Measurements from ENCODE around the gene RECQL5.
"Not testable (repeated sequence)": the region's sequence is repeated elsewhere in the genome, so short reads cannot be mapped to it uniquely, and the experiment has no call there.

RECQL5 gene

GRCh38 chr17:75604034-75604695 is 62.8 kb downstream of the RECQL5 start:
- H3K36me3 ChIP-seq (ENCODE audit: control insufficient read depth, insufficient read depth, low read length), result no peaks in the 10 kb centered on the region
- no peaks in the 10 kb centered on the region for H3K9me3 ChIP-seq (ENCODE audit: control insufficient read depth, low read length)
- 87 to 91% methylated on average over 7 to 8 of the region's 12 CpGs for WGBS, 2 experiments (ENCODE audit: insufficient coverage in 2 of 2)
- no peak overlapping the region for H3K4me3 ChIP-seq (ENCODE audit: extremely low read depth, insufficient read depth, low read length, poor library complexity, severe bottlenecking)
- no peak overlapping the region for H3K27ac ChIP-seq (ENCODE audit: low read depth, low read length, severe bottlenecking)
- peaks cover 3% of the 10 kb centered on the region for H3K4me1 ChIP-seq (ENCODE audit: control insufficient read depth, insufficient read depth, low read length, poor library complexity, severe bottlenecking)

- Histone ChIP-seq H3K9me3 (ENCODE audit: control insufficient read depth, low read length) (no peaks in the 10 kb centered on the region), H3K4me1 (ENCODE audit: control insufficient read depth, insufficient read depth, low read length, poor library complexity, severe bottlenecking) (peaks cover 3% of the 10 kb centered on the region), H3K36me3 (ENCODE audit: control insufficient read depth, insufficient read depth, low read length) (no peaks in the 10 kb centered on the region), H3K4me3 (ENCODE audit: extremely low read depth, insufficient read depth, low read length, poor library complexity, severe bottlenecking) (no peak overlapping the region), H3K27ac (ENCODE audit: low read depth, low read length, severe bottlenecking) (no peak overlapping the region)
- WGBS, 2 experiments (ENCODE audit: insufficient coverage in 2 of 2), result 84 to 89% methylated on average over 9 of the region's 9 CpGs
These were observed 63.8 kb downstream of the RECQL5 start for GRCh38 chr17:75603123-75603522.

GRCh38 chr17:75602644-75603043 is 64.3 kb downstream of the RECQL5 start:
- no peak overlapping the region for H3K4me3 ChIP-seq (ENCODE audit: extremely low read depth, insufficient read depth, low read length, poor library complexity, severe bottlenecking)
- no peaks in the 10 kb centered on the region for H3K36me3 ChIP-seq (ENCODE audit: control insufficient read depth, insufficient read depth, low read length)
- H3K4me1 ChIP-seq (ENCODE audit: control insufficient read depth, insufficient read depth, low read length, poor library complexity, severe bottlenecking), result peaks cover 3% of the 10 kb centered on the region
- 93% methylated on average over 10 to 11 of the region's 12 CpGs for WGBS, 2 experiments (ENCODE audit: insufficient coverage in 2 of 2)
- no peak overlapping the region for H3K27ac ChIP-seq (ENCODE audit: low read depth, low read length, severe bottlenecking)
- no peaks in the 10 kb centered on the region for H3K9me3 ChIP-seq (ENCODE audit: control insufficient read depth, low read length)

- Histone ChIP-seq H3K4me1 (ENCODE audit: control insufficient read depth, insufficient read depth, low read length, poor library complexity, severe bottlenecking) (peaks cover 3% of the 10 kb centered on the region), H3K36me3 (ENCODE audit: control insufficient read depth, insufficient read depth, low read length) (no peaks in the 10 kb centered on the region), H3K9me3 (ENCODE audit: control insufficient read depth, low read length) (no peaks in the 10 kb centered on the region), H3K4me3 (ENCODE audit: extremely low read depth, insufficient read depth, low read length, poor library complexity, severe bottlenecking) (no peak overlapping the region), H3K27ac (ENCODE audit: low read depth, low read length, severe bottlenecking) (no peak overlapping the region)
- WGBS, 2 experiments (ENCODE audit: insufficient coverage in 2 of 2), result 59 to 65% methylated on average over 23 to 24 of the region's 28 CpGs
These were observed 65.6 kb downstream of the RECQL5 start for GRCh38 chr17:75601057-75601987.

- H3K36me3 ChIP-seq (ENCODE audit: control insufficient read depth, insufficient read depth, low read length), result no peaks in the 10 kb centered on the region
- no peak overlapping the region for H3K27ac ChIP-seq (ENCODE audit: low read depth, low read length, severe bottlenecking)
- no peak overlapping the region for H3K4me3 ChIP-seq (ENCODE audit: extremely low read depth, insufficient read depth, low read length, poor library complexity, severe bottlenecking)
- H3K9me3 ChIP-seq (ENCODE audit: control insufficient read depth, low read length), result no peaks in the 10 kb centered on the region
- 88 to 93% methylated on average over 12 to 13 of the region's 17 CpGs for WGBS, 2 experiments (ENCODE audit: insufficient coverage in 2 of 2)
- no peaks in the 10 kb centered on the region for H3K4me1 ChIP-seq (ENCODE audit: control insufficient read depth, insufficient read depth, low read length, poor library complexity, severe bottlenecking)
These were observed 70.5 kb downstream of the RECQL5 start for GRCh38 chr17:75596320-75597087.

- Histone ChIP-seq H3K9me3 (ENCODE audit: control insufficient read depth, low read length) (no peaks in the 10 kb centered on the region), H3K4me3 (ENCODE audit: extremely low read depth, insufficient read depth, low read length, poor library complexity, severe bottlenecking) (no peak overlapping the region), H3K27ac (ENCODE audit: low read depth, low read length, severe bottlenecking) (no peak overlapping the region), H3K4me1 (ENCODE audit: control insufficient read depth, insufficient read depth, low read length, poor library complexity, severe bottlenecking) (no peaks in the 10 kb centered on the region), H3K36me3 (ENCODE audit: control insufficient read depth, insufficient read depth, low read length) (no peaks in the 10 kb centered on the region)
- 79 to 94% methylated on average over 4 of the region's 6 CpGs for WGBS, 2 experiments (ENCODE audit: insufficient coverage in 2 of 2)
These were observed 71.0 kb downstream of the RECQL5 start for GRCh38 chr17:75595920-75596313.

- Histone ChIP-seq H3K9me3 (ENCODE audit: control insufficient read depth, low read length) (no peaks in the 10 kb centered on the region), H3K4me1 (ENCODE audit: control insufficient read depth, insufficient read depth, low read length, poor library complexity, severe bottlenecking) (no peaks in the 10 kb centered on the region), H3K27ac (ENCODE audit: low read depth, low read length, severe bottlenecking) (no peak overlapping the region), H3K4me3 (ENCODE audit: extremely low read depth, insufficient read depth, low read length, poor library complexity, severe bottlenecking) (no peak overlapping the region), H3K36me3 (ENCODE audit: control insufficient read depth, insufficient read depth, low read length) (no peaks in the 10 kb centered on the region)
- 80 to 84% methylated on average over 8 to 9 of the region's 13 CpGs for WGBS, 2 experiments (ENCODE audit: insufficient coverage in 2 of 2)
These were observed 71.6 kb downstream of the RECQL5 start for GRCh38 chr17:75595284-75595919.

- no peak overlapping the region for H3K4me3 ChIP-seq (ENCODE audit: extremely low read depth, insufficient read depth, low read length, poor library complexity, severe bottlenecking)
- no peaks in the 10 kb centered on the region for H3K9me3 ChIP-seq (ENCODE audit: control insufficient read depth, low read length)
- H3K27ac ChIP-seq (ENCODE audit: low read depth, low read length, severe bottlenecking), result no peak overlapping the region
- WGBS, 2 experiments (ENCODE audit: insufficient coverage in 2 of 2), result 82 to 91% methylated on average over 20 to 27 of the region's 28 CpGs
- no peaks in the 10 kb centered on the region for H3K4me1 ChIP-seq (ENCODE audit: control insufficient read depth, insufficient read depth, low read length, poor library complexity, severe bottlenecking)
- H3K36me3 ChIP-seq (ENCODE audit: control insufficient read depth, insufficient read depth, low read length), result no peaks in the 10 kb centered on the region
These were observed 72.3 kb downstream of the RECQL5 start for GRCh38 chr17:75594499-75595283.

- WGBS, 2 experiments (ENCODE audit: insufficient coverage in 2 of 2), result 88 to 98% methylated on average over 7 to 9 of the region's 9 CpGs
- not testable (repeated sequence) for H3K36me3 ChIP-seq (ENCODE audit: control insufficient read depth, insufficient read depth, low read length); H3K4me1 ChIP-seq (ENCODE audit: control insufficient read depth, insufficient read depth, low read length, poor library complexity, severe bottlenecking)
These were observed 73.5 kb downstream of the RECQL5 start for GRCh38 chr17:75593430-75593829.

More at GRCh38 chr17:75593430-75593829, 73.5 kb downstream of the RECQL5 start:
- H3K9me3 ChIP-seq (ENCODE audit: control insufficient read depth, low read length); H3K27ac ChIP-seq (ENCODE audit: low read depth, low read length, severe bottlenecking); H3K4me3 ChIP-seq (ENCODE audit: extremely low read depth, insufficient read depth, low read length, poor library complexity, severe bottlenecking): not testable (repeated sequence)
